ENCODE measurements around the gene SPAG8. TPM values are rescaled to one million over a fixed set of nuclear protein-coding genes. Genes with fewer than 3 reads are reported as not detected.

The SPAG8 gene
- total RNA-seq, 1 donor from 2014 or later, result not detected

DNA sequence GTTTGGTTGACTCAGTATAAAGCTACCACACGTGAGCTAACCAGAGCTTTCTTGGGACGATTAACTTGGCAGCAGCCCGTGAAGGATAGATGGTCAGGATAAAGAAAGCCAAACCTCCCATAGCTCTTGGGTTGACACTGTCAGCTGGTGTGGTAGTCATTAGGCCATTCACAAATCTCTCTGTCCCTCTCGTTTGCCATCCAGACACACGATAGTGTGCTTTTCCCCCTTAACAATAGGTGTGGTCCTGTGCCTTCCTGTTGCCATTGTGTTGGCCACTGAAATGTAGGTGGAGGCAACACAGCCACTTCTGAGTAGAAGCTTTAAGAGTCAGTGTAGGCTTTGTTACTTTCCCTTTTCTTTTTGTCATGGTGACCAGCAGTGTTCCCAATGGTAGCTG, 46.4 kb upstream of the SPAG8 start:
- H3K4me1 Mint-ChIP-seq (ENCODE audit: low read depth, unreplicated experiment), result peaks cover 17% of the 10 kb centered on the region
- H3K36me3 Mint-ChIP-seq (ENCODE audit: unreplicated experiment), result no peaks in the 10 kb centered on the region
- DNase-seq, result no peak
- H3K9me3 Mint-ChIP-seq (ENCODE audit: unreplicated experiment), result peaks cover 15% of the 10 kb centered on the region
- H3K27me3 Mint-ChIP-seq (ENCODE audit: unreplicated experiment), result peaks cover 12% of the 10 kb centered on the region
- no peak overlapping the region for H3K27ac Mint-ChIP-seq (ENCODE audit: unreplicated experiment)
- TF ChIP-seq, protein P1, sequence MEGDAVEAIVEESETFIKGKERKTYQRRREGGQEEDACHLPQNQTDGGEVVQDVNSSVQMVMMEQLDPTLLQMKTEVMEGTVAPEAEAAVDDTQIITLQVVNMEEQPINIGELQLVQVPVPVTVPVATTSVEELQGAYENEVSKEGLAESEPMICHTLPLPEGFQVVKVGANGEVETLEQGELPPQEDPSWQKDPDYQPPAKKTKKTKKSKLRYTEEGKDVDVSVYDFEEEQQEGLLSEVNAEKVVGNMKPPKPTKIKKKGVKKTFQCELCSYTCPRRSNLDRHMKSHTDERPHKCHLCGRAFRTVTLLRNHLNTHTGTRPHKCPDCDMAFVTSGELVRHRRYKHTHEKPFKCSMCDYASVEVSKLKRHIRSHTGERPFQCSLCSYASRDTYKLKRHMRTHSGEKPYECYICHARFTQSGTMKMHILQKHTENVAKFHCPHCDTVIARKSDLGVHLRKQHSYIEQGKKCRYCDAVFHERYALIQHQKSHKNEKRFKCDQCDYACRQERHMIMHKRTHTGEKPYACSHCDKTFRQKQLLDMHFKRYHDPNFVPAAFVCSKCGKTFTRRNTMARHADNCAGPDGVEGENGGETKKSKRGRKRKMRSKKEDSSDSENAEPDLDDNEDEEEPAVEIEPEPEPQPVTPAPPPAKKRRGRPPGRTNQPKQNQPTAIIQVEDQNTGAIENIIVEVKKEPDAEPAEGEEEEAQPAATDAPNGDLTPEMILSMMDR (IDR thresholded peaks at IDR 0.05; ENCODE audit: partially characterized antibody, unreplicated experiment), result no peak
- H3K4me3 Mint-ChIP-seq (ENCODE audit: unreplicated experiment), result no peak overlapping the region

DNA sequence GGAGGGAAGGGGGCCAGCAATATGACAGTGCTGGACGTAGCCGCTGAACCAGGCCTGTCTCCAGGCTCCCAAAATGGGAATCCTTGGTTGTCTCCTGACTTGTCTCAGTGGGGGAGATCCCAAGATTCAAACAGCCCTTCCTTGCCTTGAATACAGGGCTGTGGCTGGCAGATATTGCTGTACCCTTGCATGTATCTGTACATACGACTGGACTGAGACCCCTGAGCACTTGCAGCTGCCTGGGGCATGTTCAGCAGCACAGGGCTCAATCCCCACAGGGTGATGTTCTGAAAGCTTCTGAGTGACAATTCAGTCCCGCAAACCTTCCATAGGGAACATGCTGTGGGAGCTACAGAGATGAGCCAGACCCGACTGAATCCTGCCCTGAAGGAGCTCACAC, 44.8 kb upstream of the SPAG8 start:
- TF ChIP-seq, protein P1 (IDR thresholded peaks at IDR 0.05; ENCODE audit: partially characterized antibody, unreplicated experiment), result no peak
- H3K4me1 Mint-ChIP-seq (ENCODE audit: low read depth, unreplicated experiment), result peaks cover 17% of the 10 kb centered on the region
- H3K4me3 Mint-ChIP-seq (ENCODE audit: unreplicated experiment), result no peak overlapping the region
- DNase-seq, result no peak
- H3K9me3 Mint-ChIP-seq (ENCODE audit: unreplicated experiment), result peaks cover 15% of the 10 kb centered on the region
- peaks cover 8% of the 10 kb centered on the region for H3K27me3 Mint-ChIP-seq (ENCODE audit: unreplicated experiment)
- H3K27ac Mint-ChIP-seq (ENCODE audit: unreplicated experiment), result no peak overlapping the region
- H3K36me3 Mint-ChIP-seq (ENCODE audit: unreplicated experiment), result peaks cover 3% of the 10 kb centered on the region

DNA sequence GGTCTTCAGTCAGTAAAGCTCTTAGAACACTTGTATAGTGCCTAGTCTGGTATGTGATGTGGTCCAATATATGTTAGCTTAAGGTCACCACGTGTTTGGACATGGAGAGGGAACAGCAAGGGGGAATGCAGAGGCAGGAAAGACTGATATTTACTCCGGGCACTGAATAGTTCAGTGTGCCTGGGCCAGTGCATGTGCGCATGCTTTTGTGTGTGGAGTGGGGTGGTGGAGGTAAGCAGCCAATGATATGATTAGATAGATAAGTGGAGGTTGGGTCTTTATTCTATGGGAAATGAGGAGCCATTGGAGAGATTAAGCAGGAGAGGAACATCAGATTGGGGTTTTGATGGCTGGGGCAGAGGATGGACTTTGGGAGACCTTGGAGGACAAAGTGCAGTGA, 44.1 kb upstream of the SPAG8 start:
- no peak for DNase-seq
- Mint-ChIP-seq H3K4me3 (ENCODE audit: unreplicated experiment) (no peak overlapping the region), H3K9me3 (ENCODE audit: unreplicated experiment) (peaks cover 15% of the 10 kb centered on the region), H3K36me3 (ENCODE audit: unreplicated experiment) (peaks cover 3% of the 10 kb centered on the region), H3K4me1 (ENCODE audit: low read depth, unreplicated experiment) (peaks cover 17% of the 10 kb centered on the region), H3K27ac (ENCODE audit: unreplicated experiment) (no peak overlapping the region), H3K27me3 (ENCODE audit: unreplicated experiment) (peaks cover 8% of the 10 kb centered on the region)
- TF ChIP-seq, protein P1 (IDR thresholded peaks at IDR 0.05; ENCODE audit: partially characterized antibody, unreplicated experiment), result no peak

DNA sequence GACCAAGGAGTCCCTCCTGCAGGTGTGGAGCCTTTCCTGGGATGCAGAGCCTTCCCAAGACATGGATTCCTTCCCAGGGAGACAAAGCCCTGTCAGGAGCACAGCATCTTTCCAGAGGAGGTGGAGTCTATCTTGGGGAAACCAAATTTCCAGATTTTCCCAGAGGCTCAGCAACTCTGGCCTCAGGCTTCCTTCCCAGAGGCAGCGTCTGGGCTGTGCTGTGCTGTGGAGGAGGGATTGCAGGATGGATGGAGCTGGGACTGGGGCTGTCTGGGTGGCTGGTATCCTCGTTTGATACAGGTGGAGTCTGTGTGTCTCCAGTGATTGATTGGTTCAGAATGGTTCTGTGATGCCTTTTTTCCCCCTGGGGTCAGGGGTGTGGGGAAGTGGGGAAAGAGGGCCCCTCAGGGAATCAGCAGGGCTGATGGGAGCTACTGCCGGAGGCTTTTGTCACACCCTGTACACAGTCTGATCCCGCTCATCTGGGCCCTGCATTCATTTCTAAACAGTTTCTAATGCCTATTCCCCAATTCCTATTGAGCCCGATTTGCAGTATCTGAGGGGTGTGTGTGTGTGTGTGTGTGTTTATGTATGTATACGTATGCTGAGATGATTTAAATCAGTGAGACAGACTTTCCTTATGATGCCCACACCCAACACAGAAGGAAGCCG, 42.2 kb upstream of the SPAG8 start:
- Mint-ChIP-seq H3K27me3 (ENCODE audit: unreplicated experiment) (peaks cover 8% of the 10 kb centered on the region), H3K27ac (ENCODE audit: unreplicated experiment) (no peak overlapping the region), H3K4me1 (ENCODE audit: low read depth, unreplicated experiment) (peaks cover 9% of the 10 kb centered on the region), H3K4me3 (ENCODE audit: unreplicated experiment) (no peak overlapping the region), H3K36me3 (ENCODE audit: unreplicated experiment) (peaks cover 3% of the 10 kb centered on the region), H3K9me3 (ENCODE audit: unreplicated experiment) (peaks cover 10% of the 10 kb centered on the region)
- DNase-seq, result no peak
- TF ChIP-seq, protein P1 (IDR thresholded peaks at IDR 0.05; ENCODE audit: partially characterized antibody, unreplicated experiment), result no peak
